HG03521 (cell line): Measurements from ENCODE around the gene LGI1.
"Not testable (repeated sequence)": the region's sequence is repeated elsewhere in the genome, so short reads cannot be mapped to it uniquely, and the experiment has no call there.

ENCODE experiments used
- ATAC-seq: cut with Tn5 transposase; IDR thresholded peaks from one replicate; pipeline ENCODE4 v1.9.1; 2021; ENCODE audit warnings: mild to moderate bottlenecking, moderate library complexity; ENCODE audit not compliant: unreplicated experiment

LGI1 gene

GRCh38 chr10:93799155-93799708, 41.5 kb downstream of the LGI1 start:
- no peak for ATAC-seq

GRCh38 chr10:93804200-93804599, 46.5 kb downstream of the LGI1 start:
- no peak for ATAC-seq

GRCh38 chr10:93806903-93807302, 49.2 kb downstream of the LGI1 start:
- ATAC-seq, result no peak

GRCh38 chr10:93807371-93807770, 49.6 kb downstream of the LGI1 start:
- ATAC-seq, result no peak

- ATAC-seq, result no peak
Measured at GRCh38 chr10:93812659-93813338, 55.1 kb downstream of the LGI1 start.

GRCh38 chr10:93813507-93814465, 56.0 kb downstream of the LGI1 start:
- ATAC-seq, result no peak

GRCh38 chr10:93815304-93816096, 57.8 kb downstream of the LGI1 start:
- ATAC-seq, result no peak

- ATAC-seq, result no peak
Measured at GRCh38 chr10:93816123-93816747, 58.5 kb downstream of the LGI1 start.

GRCh38 chr10:93818086-93818485, 60.4 kb downstream of the LGI1 start:
- no peak for ATAC-seq

GRCh38 chr10:93819520-93819919, 61.8 kb downstream of the LGI1 start:
- no peak for ATAC-seq

GRCh38 chr10:93820434-93820833, 62.7 kb downstream of the LGI1 start:
- no peak for ATAC-seq

- no peak for ATAC-seq
Measured at GRCh38 chr10:93821051-93821772, 63.5 kb downstream of the LGI1 start.

GRCh38 chr10:93826355-93826754, 68.6 kb downstream of the LGI1 start:
- ATAC-seq, result no peak

GRCh38 chr10:93827056-93827804, 69.5 kb downstream of the LGI1 start:
- ATAC-seq, result no peak

GRCh38 chr10:93831065-93831464, 73.3 kb downstream of the LGI1 start:
- not testable (repeated sequence) for ATAC-seq

- no peak for ATAC-seq
Measured at GRCh38 chr10:93835770-93836169, 78.0 kb downstream of the LGI1 start.

GRCh38 chr10:93837822-93838221, 80.1 kb downstream of the LGI1 start:
- no peak for ATAC-seq

- no peak for ATAC-seq
Measured at GRCh38 chr10:93838278-93838677, 80.5 kb downstream of the LGI1 start.

- no peak for ATAC-seq
Measured at GRCh38 chr10:93841961-93842360, 84.2 kb downstream of the LGI1 start.
